ENCODE data around the gene HADH. TPM values are rescaled to one million over a fixed set of nuclear protein-coding genes. Genes with fewer than 3 reads are reported as not detected.
A peak's percentile ranks its signal among the peaks of the same experiment; 100 is the strongest.

Gene HADH
- total RNA-seq, 1 donor from 2014 or later = 71.0 TPM

DNA sequence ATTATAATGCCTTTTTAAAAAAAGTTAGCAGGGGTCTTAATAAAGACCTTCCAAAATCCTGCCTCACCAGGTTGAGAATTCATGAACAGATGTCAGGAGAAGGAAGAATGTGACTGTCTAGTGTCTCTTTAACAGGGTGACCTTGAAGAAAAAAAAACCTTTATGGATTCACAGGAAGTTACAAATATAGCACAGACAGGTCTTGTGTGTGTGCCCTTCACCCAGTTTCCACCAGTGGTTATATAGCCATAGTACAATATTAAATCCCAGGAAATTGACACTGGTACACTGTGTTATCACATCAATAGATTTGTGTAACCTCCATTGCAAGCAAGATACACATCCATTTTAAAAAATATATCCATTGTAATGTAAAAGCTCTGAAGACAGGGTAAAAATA, 43.7 kb downstream of the HADH start:
- H3K27ac Mint-ChIP-seq (ENCODE audit: unreplicated experiment) = no peak overlapping the region
- H3K27me3 Mint-ChIP-seq (ENCODE audit: low read depth) = no peaks in the 10 kb centered on the region
- no peaks in the 10 kb centered on the region for H3K9me3 Mint-ChIP-seq
- no peak for DNase-seq (ENCODE audit: low read depth, low spot score)
- H3K36me3 Mint-ChIP-seq (ENCODE audit: low read depth) = peaks cover 6% of the 10 kb centered on the region
- no peak overlapping the region for H3K4me3 Mint-ChIP-seq
- H3K4me1 Mint-ChIP-seq = peaks cover 8% of the 10 kb centered on the region
- TF ChIP-seq, protein P1, sequence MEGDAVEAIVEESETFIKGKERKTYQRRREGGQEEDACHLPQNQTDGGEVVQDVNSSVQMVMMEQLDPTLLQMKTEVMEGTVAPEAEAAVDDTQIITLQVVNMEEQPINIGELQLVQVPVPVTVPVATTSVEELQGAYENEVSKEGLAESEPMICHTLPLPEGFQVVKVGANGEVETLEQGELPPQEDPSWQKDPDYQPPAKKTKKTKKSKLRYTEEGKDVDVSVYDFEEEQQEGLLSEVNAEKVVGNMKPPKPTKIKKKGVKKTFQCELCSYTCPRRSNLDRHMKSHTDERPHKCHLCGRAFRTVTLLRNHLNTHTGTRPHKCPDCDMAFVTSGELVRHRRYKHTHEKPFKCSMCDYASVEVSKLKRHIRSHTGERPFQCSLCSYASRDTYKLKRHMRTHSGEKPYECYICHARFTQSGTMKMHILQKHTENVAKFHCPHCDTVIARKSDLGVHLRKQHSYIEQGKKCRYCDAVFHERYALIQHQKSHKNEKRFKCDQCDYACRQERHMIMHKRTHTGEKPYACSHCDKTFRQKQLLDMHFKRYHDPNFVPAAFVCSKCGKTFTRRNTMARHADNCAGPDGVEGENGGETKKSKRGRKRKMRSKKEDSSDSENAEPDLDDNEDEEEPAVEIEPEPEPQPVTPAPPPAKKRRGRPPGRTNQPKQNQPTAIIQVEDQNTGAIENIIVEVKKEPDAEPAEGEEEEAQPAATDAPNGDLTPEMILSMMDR (conservative IDR thresholded peaks at IDR 0.05) = no peak

DNA sequence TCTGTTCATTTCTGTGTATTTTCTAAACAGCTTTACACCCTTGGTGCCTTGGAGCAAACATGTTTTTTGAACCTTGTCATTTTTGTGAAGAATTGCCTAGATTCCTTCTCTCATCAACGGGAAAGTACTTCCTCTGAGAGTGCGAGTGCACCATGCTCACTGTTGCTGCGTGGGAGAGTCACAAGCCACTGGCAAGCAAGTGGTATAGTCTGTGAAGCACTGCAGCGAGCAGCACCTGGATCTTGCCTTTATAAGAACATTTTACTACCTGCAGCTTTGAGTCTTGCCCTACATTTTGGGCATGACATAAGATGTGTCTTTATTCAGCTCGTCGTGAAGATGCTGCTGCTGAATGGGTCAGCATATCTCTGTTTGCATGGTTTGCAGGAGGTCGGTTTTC, 44.9 kb downstream of the HADH start:
- Mint-ChIP-seq H3K36me3 (ENCODE audit: low read depth) (peaks cover 5% of the 10 kb centered on the region), H3K27me3 (ENCODE audit: low read depth) (no peaks in the 10 kb centered on the region), H3K4me3 (no peak overlapping the region), H3K9me3 (no peaks in the 10 kb centered on the region), H3K4me1 (peaks cover 8% of the 10 kb centered on the region), H3K27ac (ENCODE audit: unreplicated experiment) (no peak overlapping the region)
- TF ChIP-seq, protein P1 (conservative IDR thresholded peaks at IDR 0.05) = no peak
- no peak for DNase-seq (ENCODE audit: low read depth, low spot score)

DNA sequence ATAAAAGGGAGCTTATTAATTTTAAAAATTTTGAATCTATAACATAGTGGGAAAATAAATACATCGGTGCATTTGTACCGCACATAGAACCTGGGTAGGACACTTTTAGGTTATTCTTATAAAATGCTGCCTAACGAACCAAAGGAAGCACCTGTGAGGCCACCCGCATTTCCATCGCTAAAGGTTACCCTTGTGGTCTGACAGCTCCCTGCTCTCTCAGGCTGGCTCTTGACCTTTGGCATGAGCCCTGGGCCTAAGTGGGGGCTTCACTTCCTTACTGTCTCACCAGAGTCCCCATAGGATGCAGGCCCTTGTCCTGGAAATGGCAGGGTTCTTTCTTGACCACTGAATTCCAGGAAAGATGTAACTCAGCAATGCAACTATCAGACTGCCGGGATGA, 46.0 kb downstream of the HADH start:
- H3K36me3 Mint-ChIP-seq (ENCODE audit: low read depth) = peaks cover 5% of the 10 kb centered on the region
- peaks cover 3% of the 10 kb centered on the region for H3K4me1 Mint-ChIP-seq
- H3K27ac Mint-ChIP-seq (ENCODE audit: unreplicated experiment) = no peak overlapping the region
- no peaks in the 10 kb centered on the region for H3K9me3 Mint-ChIP-seq
- H3K4me3 Mint-ChIP-seq = no peak overlapping the region
- no peak for DNase-seq (ENCODE audit: low read depth, low spot score)
- no peaks in the 10 kb centered on the region for H3K27me3 Mint-ChIP-seq (ENCODE audit: low read depth)
- TF ChIP-seq, protein P1 (conservative IDR thresholded peaks at IDR 0.05) = no peak

DNA sequence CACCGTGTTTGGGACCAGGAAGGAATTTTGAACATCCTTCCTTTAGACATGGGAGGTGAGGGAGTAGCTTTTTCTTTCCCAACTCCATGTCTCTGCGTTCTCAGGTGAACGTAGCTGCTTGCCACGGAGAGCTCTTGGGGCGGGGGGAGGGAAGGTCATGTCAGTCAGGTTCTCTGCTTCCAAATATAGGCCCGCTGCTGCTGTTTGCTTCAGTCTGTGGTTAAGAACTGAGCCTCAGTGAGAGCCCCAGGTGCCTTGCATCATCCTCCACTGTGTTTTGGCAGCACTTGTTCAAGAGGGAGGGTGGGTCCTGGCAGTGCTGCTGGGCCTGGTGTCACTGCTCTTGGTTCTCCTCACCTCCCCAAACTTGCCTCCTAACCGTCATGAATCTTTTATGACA, 46.5 kb downstream of the HADH start:
- TF ChIP-seq, protein P1 (conservative IDR thresholded peaks at IDR 0.05) = no peak
- no peaks in the 10 kb centered on the region for H3K27me3 Mint-ChIP-seq (ENCODE audit: low read depth)
- no peak overlapping the region for H3K27ac Mint-ChIP-seq (ENCODE audit: unreplicated experiment)
- DNase-seq (ENCODE audit: low read depth, low spot score) = no peak
- peaks cover 5% of the 10 kb centered on the region for H3K36me3 Mint-ChIP-seq (ENCODE audit: low read depth)
- peaks cover 3% of the 10 kb centered on the region for H3K4me1 Mint-ChIP-seq
- no peaks in the 10 kb centered on the region for H3K9me3 Mint-ChIP-seq
- H3K4me3 Mint-ChIP-seq = no peak overlapping the region

DNA sequence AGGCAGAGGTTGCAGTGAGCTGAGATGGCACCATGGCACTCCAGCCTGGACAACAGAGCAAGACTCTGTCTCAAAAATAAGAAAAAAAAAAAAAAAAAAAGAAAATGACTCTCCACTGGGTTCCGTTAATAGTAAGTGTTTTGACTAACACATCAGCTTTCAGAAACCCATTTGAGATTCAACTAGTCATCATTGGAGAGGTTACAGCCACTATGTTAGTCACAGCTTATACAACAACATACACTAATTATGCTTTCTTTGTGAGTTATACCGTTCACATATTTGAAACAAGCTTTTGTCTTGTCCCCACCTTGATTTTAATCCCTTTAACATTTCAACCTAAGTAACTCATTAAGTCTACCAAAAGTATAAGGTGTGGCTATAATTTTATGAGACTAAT, 48.2 kb downstream of the HADH start:
- Mint-ChIP-seq H3K27ac (ENCODE audit: unreplicated experiment) (no peak overlapping the region), H3K27me3 (ENCODE audit: low read depth) (no peaks in the 10 kb centered on the region), H3K9me3 (no peaks in the 10 kb centered on the region), H3K36me3 (ENCODE audit: low read depth) (peaks cover 2% of the 10 kb centered on the region), H3K4me3 (no peak overlapping the region), H3K4me1 (peaks cover 4% of the 10 kb centered on the region)
- no peak for DNase-seq (ENCODE audit: low read depth, low spot score)
- TF ChIP-seq, protein P1 (conservative IDR thresholded peaks at IDR 0.05) = no peak

DNA sequence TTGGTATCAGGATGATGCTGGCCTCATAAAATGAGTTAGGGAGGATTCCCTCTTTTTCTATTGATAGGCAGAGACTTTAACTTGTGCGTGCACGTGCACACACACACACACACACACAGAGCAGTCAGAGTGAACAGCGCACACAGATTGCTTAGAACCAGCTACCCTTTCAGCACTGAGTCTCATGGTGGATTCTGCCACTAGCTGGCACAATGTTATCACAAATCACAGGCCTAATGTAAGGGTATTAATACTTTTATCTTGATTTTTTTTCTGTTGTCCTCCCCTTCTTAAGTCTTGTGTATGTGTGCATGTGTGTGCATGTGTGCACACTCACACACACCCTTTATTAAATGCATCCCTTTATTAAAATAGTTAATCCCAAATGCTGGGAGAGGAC, 53.2 kb downstream of the HADH start:
- Mint-ChIP-seq H3K27ac (ENCODE audit: unreplicated experiment) (peak overlapping the region; percentile 6), H3K9me3 (no peaks in the 10 kb centered on the region), H3K27me3 (ENCODE audit: low read depth) (no peaks in the 10 kb centered on the region), H3K4me1 (peaks cover 12% of the 10 kb centered on the region), H3K4me3 (no peak overlapping the region), H3K36me3 (ENCODE audit: low read depth) (peaks cover 6% of the 10 kb centered on the region)
- TF ChIP-seq, protein P1 (conservative IDR thresholded peaks at IDR 0.05) = no peak
- no peak for DNase-seq (ENCODE audit: low read depth, low spot score)
